Measurements from ENCODE around the gene ARHGEF7. TPM values are rescaled to one million over a fixed set of nuclear protein-coding genes. Genes with fewer than 3 reads are reported as not detected.

ARHGEF7 gene
- total RNA-seq, 1 experiment from 2014 or later = 41.5 TPM

- DNase-seq (ENCODE audit: low spot score) = no peak
Measured at GRCh38 chr13:111217641-111218040, 102.5 kb downstream of the ARHGEF7 start.

DNA sequence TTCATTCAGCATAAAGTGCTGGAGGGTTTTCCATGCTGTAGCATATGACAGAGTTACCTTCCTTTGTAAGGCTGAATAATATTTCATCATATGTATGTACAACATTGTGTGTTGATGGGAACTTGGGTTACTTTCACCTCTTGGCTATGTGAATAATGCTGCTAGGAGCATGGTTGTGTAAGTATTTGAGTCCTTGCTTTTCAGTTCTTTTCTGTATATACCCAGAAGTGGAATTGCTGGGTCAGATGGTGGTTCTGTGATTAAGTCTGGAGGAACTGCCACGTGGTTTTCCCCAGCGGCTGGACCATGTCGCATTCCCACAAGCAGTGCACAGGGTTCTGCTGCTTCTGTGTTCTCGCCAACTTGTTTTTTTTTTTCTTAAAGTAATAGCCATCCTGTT is 104.2 kb downstream of the ARHGEF7 start:
- DNase-seq (ENCODE audit: low spot score) = no peak

DNA sequence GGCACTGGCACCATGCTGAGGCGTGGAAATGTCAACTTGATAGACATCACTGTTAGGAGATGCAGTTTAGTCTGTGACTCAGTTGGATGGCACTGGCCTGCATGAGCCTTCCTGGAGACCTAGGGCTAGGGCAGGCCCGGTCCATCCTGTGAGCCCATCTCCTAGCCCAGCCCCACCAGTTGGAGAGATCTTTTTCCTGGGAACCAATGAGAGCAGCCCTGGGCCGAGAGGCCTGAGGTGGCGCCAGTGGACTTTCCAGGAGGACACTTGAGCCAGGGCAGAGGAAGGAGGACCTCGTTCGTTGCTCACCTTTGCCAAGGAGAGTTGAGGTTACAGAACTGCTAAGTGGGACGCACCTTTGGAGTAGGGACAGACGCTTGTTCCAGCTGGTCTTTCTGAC is 104.8 kb downstream of the ARHGEF7 start:
- no peak for DNase-seq (ENCODE audit: low spot score)

DNA sequence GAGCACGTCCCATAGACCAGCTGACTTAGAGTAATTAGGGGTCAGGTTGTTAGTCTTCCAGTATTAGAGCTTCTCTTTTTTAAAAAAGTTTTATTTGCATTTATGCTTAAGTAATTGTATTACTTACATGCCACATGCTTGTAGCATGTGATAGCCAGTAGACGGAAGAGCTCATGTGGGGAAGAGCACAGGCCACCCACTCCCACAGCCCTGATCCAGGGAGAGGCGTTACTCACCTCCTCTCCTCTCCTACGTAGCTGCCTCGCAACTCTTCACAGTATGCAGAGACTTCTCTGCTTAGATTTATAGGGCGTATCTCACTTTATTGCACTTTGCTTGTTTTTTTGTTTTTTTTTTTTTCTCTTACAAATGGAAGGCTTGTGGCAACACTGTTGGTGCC is 110.1 kb downstream of the ARHGEF7 start:
- no peak for DNase-seq (ENCODE audit: low spot score)

GRCh38 chr13:111225810-111226546 is 110.9 kb downstream of the ARHGEF7 start:
- no peak for DNase-seq (ENCODE audit: low spot score)

DNA sequence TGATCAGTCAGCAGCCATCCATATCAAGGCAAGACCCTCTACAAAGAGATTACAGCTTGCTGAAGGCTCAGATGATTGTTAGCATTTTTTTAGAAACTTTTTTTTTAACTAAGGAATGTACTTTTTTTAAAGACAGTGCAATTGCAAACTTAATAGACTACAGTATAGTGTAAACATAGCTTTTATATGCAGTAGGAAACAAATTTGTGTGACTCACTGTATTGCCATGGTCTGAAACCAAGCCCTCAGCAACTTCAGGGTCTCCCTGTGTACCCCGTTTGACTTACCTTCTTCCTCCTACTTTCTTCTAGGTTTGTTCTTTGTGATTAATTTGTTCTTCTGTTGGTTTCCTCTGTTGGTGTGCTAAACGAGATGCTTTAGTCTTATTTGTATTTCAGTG is 112.3 kb downstream of the ARHGEF7 start:
- DNase-seq (ENCODE audit: low spot score) = no peak

GRCh38 chr13:111228262-111229144 is 113.4 kb downstream of the ARHGEF7 start:
- no peak for DNase-seq (ENCODE audit: low spot score)

GRCh38 chr13:111230385-111230930 is 115.3 kb downstream of the ARHGEF7 start:
- no peak for DNase-seq (ENCODE audit: low spot score)

GRCh38 chr13:111232191-111232590 is 117.1 kb downstream of the ARHGEF7 start:
- no peak for DNase-seq (ENCODE audit: low spot score)

DNA sequence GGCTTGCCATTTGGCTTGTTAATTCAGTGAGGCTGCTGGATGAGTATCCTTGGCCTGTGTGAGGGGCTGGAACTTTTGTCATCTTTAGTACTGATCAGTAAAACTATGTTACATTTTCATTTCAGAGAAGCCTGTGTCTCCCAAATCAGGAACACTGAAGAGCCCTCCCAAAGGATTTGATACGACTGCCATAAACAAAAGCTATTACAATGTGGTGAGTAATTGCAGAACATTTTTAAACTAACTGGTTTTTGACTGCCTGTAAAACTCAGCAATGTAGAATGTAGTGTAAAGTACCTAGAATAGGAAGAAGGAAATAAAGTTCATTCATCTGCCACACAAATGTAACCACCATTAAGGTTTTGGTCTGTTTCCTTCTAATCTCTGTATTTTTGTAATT is 118.0 kb downstream of the ARHGEF7 start:
- no peak for DNase-seq (ENCODE audit: low spot score)

GRCh38 chr13:111239764-111240670 is 124.9 kb downstream of the ARHGEF7 start:
- no peak for DNase-seq (ENCODE audit: low spot score)

DNA sequence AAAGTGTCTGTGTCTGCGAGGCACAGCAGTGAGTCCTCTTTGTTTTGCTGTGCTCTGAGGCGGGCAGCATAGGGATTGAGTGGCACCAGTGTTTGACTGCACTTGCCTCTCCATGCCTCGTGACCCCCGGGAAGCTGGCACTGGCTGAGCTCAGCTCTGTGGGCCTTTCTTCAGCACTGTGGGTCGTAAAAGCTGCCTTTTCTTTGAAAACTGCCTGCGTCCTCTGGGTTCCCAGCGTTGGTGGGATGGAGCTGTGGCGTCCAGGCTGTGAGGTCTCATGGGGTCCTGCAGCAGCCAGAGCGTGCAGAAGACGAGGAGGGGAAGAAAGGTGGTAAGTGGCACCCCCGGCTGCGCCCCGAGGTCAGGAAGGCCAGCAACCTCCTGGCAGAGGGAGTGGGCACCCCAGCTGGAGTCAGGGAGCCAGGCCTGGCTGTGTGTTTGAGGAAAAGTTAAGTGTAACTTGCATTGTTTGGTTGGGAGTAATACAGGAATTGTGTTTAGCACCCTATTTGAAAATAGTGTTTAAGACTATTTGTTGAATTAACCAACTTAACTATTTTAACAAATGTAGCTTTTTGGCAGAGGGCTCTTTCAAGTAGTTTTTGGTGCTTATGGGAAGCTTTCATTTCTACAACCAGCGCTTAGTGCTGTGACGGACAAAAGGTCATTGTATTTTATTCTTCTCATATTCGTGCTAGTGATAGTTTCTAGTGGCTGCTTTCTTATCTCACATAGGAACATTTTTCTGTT is 126.1 kb downstream of the ARHGEF7 start:
- no peak for DNase-seq (ENCODE audit: low spot score)

GRCh38 chr13:111241862-111242261 is 126.8 kb downstream of the ARHGEF7 start:
- DNase-seq (ENCODE audit: low spot score) = no peak

- no peak for DNase-seq (ENCODE audit: low spot score)
Measured at GRCh38 chr13:111242585-111242984, 127.5 kb downstream of the ARHGEF7 start.

DNA sequence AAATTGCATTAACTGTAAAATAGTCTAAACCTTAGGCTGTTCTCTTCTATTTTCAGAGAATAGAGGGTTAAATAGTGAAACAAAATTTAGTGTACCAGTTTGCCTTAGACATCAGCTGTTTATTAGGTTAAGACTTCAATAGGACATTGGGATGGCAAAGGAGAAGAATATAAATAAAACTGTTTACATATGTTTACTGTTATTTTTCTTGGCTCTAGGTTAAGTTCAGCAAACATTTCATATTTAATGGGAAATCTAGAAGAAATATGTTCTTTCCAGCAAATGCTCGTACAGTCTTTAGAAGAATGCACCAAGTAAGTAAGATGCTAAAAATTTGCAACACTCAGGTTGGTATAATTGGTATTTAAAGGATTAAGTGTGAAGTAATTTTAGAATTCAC is 128.9 kb downstream of the ARHGEF7 start:
- no peak for DNase-seq (ENCODE audit: low spot score)

GRCh38 chr13:111245576-111246384 is 130.7 kb downstream of the ARHGEF7 start:
- DNase-seq (ENCODE audit: low spot score) = no peak

DNA sequence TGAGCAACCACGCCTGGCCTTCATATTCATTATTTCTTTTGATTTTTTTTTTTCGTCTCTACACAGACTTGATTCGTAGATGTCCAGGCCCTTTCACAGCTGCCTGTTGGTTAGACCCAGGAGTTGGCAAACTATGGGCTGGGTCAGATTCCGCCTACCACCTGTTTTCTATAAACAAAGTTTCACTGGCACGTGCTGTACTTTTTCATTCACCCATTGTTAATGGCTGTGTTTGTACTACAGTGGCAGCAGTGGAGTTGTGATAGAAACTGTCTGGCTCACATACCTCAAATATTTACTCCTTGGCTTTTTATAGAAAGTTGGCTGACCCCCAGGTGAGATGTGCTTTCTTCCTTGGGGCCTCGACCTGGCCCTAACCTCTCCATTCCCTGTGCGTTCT is 132.4 kb downstream of the ARHGEF7 start:
- DNase-seq (ENCODE audit: low spot score) = peak; percentile 3

DNA sequence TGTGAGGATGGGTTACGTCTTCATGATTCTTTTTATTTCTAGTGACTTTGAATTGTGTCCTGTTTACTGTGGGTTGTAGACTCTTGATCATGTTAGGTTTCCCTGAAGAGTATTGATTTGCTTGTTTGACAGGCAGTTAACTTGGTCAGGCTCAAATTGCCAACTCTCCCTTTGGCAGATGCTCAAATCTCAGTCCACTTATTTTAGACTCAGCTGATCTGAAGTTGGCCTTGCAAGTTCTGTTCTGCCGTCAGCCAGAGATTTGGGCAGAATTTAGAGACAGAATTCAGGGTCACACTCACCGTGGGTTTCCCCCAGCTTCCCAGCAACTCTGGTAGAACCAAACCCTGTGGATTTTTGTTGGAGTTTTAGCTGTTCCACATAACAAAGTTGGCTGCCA is 133.7 kb downstream of the ARHGEF7 start:
- DNase-seq (ENCODE audit: low spot score) = no peak

GRCh38 chr13:111249637-111250360 is 134.7 kb downstream of the ARHGEF7 start:
- no peak for DNase-seq (ENCODE audit: low spot score)
